SK-N-SH treated with all-trans-retinoic acid at 6 μM for 48 hours (cell line): ENCODE measurements around the gene PDLIM3.

Experiments
- ATAC-seq: fragments of 200-7000 bp; cut with Tn5 transposase; 3 replicates; pipeline ENCODE4 v1.9.1; 2020; ENCODE audit warnings: mild to moderate bottlenecking, moderate library complexity
- ARNTL ChIP-seq: fragments of 450-650 bp; formaldehyde crosslinking; IDR thresholded peaks from 2 replicates; pipeline ENCODE4 v1.5.0; 2020; ENCODE audit warnings: low read depth, mild to moderate bottlenecking, moderate library complexity, borderline replicate concordance
- BACH2 ChIP-seq: fragments of 250-450 bp; sonication (Bioruptor Pico); IDR thresholded peaks from 2 replicates; pipeline ENCODE4 v1.9.0; 2021; ENCODE audit warnings: mild to moderate bottlenecking, borderline replicate concordance
- CREB5 ChIP-seq: fragments of 250-450 bp; sonication (Bioruptor Pico); IDR thresholded peaks from 2 replicates; pipeline ENCODE4 v1.5.1; 2020; ENCODE audit warnings: low read depth, mild to moderate bottlenecking, moderate library complexity
- CSDC2 ChIP-seq: fragments of 250-450 bp; sonication (Bioruptor Pico); IDR thresholded peaks from 2 replicates; pipeline ENCODE4 v1.5.0; 2020; ENCODE audit warnings: mild to moderate bottlenecking, moderate library complexity
- CSRNP3 ChIP-seq: fragments of 250-450 bp; sonication (Bioruptor Pico); IDR thresholded peaks from 2 replicates; pipeline ENCODE4 v1.5.1; 2021; ENCODE audit warnings: mild to moderate bottlenecking, moderate library complexity
- ESRRG ChIP-seq: fragments of 250-450 bp; sonication (Bioruptor Pico); IDR thresholded peaks from 2 replicates; pipeline ENCODE4 v1.6.1; 2021; ENCODE audit warnings: mild to moderate bottlenecking
- GLIS3 ChIP-seq: fragments of 250-450 bp; sonication (Bioruptor Pico); IDR thresholded peaks from 2 replicates; pipeline ENCODE4 v1.5.0; 2020; ENCODE audit warnings: mild to moderate bottlenecking, moderate library complexity
- ISL1 ChIP-seq: fragments of 250-450 bp; sonication (Bioruptor Pico); IDR thresholded peaks from 2 replicates; pipeline ENCODE4 v2.1.2; 2022; ENCODE audit warnings: mild to moderate bottlenecking, moderate library complexity
- OSR1 ChIP-seq: fragments of 250-450 bp; sonication (Bioruptor Pico); IDR thresholded peaks from 2 replicates; pipeline ENCODE4 v1.8.0; 2022; ENCODE audit warnings: moderate library complexity, mild to moderate bottlenecking, inconsistent platforms
- PATZ1 ChIP-seq: fragments of 250-450 bp; sonication (Bioruptor Pico); IDR thresholded peaks from 2 replicates; pipeline ENCODE4 v1.8.0; 2020; ENCODE audit warnings: mild to moderate bottlenecking, moderate library complexity, borderline replicate concordance
- PPARA ChIP-seq: fragments of 250-450 bp; sonication (Bioruptor Pico); IDR thresholded peaks from 2 replicates; pipeline ENCODE4 v1.5.0; 2020; ENCODE audit warnings: mild to moderate bottlenecking, borderline replicate concordance
- RARB ChIP-seq: fragments of 250-450 bp; sonication (Bioruptor Pico); IDR thresholded peaks from 2 replicates; pipeline ENCODE4 v1.8.0; 2021; ENCODE audit warnings: mild to moderate bottlenecking, moderate library complexity
- TOX ChIP-seq: fragments of 250-450 bp; sonication (Bioruptor Pico); IDR thresholded peaks from 2 replicates; pipeline ENCODE4 v1.8.0; 2021; ENCODE audit warnings: mild to moderate bottlenecking, moderate library complexity, borderline replicate concordance
- TSHZ2 ChIP-seq: fragments of 250-450 bp; sonication (Bioruptor Pico); IDR thresholded peaks from 2 replicates; pipeline ENCODE4 v1.5.0; 2020; ENCODE audit warnings: mild to moderate bottlenecking, moderate library complexity
- ZFP30 ChIP-seq: fragments of 450-650 bp; formaldehyde crosslinking; IDR thresholded peaks from 2 replicates; pipeline ENCODE4 v1.5.0; 2022; ENCODE audit warnings: mild to moderate bottlenecking, moderate library complexity
- ZNF565 ChIP-seq: fragments of 450-650 bp; formaldehyde crosslinking; conservative IDR thresholded peaks from 2 replicates; pipeline ENCODE4 v1.5.0; 2020; ENCODE audit warnings: low read depth, mild to moderate bottlenecking, moderate library complexity
- ZNF70 ChIP-seq: fragments of 450-650 bp; formaldehyde crosslinking; IDR thresholded peaks from 2 replicates; pipeline ENCODE4 v1.5.0; 2020; ENCODE audit warnings: mild to moderate bottlenecking, moderate library complexity
- ZNF8 ChIP-seq: fragments of 450-650 bp; formaldehyde crosslinking; IDR thresholded peaks from 2 replicates; pipeline ENCODE4 v1.5.0; 2020; ENCODE audit warnings: mild to moderate bottlenecking, moderate library complexity

Gene PDLIM3

GRCh38 chr4:185465707-185466106 lies 69.6 kb downstream of the PDLIM3 start (continued):
- TF ChIP-seq CSRNP3 (CRISPR knock-in tag) (no peak), ZFP30 (CRISPR knock-in tag) (no peak), TOX (CRISPR knock-in tag) (no peak)

GRCh38 chr4:185464887-185465286 lies 70.4 kb downstream of the PDLIM3 start:
- TF ChIP-seq ARNTL (CRISPR knock-in tag) (no peak), ZNF70 (no peak), TOX (CRISPR knock-in tag) (no peak)
- ATAC-seq = no peak

GRCh38 chr4:185464183-185464582 lies 71.1 kb downstream of the PDLIM3 start:
- no peak for ATAC-seq
- TF ChIP-seq BACH2 (no peak), ZNF565 (CRISPR knock-in tag) (no peak), ISL1 (CRISPR knock-in tag) (no peak), TSHZ2 (CRISPR knock-in tag) (no peak), CSDC2 (CRISPR knock-in tag) (no peak), TOX (CRISPR knock-in tag) (no peak), ZFP30 (CRISPR knock-in tag) (no peak), GLIS3 (CRISPR knock-in tag) (no peak), PATZ1 (CRISPR knock-in tag) (no peak), CSRNP3 (CRISPR knock-in tag) (no peak), ZNF8 (CRISPR knock-in tag) (no peak), CREB5 (CRISPR knock-in tag) (no peak), ZNF70 (no peak), OSR1 (CRISPR knock-in tag) (no peak)
- TF ChIP-seq, all 23 proteins: peak for 0

- ATAC-seq = no peak
- TF ChIP-seq CSRNP3 (CRISPR knock-in tag) (no peak), ZNF565 (CRISPR knock-in tag) (no peak), PATZ1 (CRISPR knock-in tag) (no peak), ESRRG (no peak), PPARA (CRISPR knock-in tag) (no peak), BACH2 (no peak), ZFP30 (CRISPR knock-in tag) (no peak), ZNF8 (CRISPR knock-in tag) (no peak), TSHZ2 (CRISPR knock-in tag) (no peak), ZNF70 (no peak), ARNTL (CRISPR knock-in tag) (no peak), OSR1 (CRISPR knock-in tag) (no peak), TOX (CRISPR knock-in tag) (no peak), RARB (CRISPR knock-in tag) (no peak)
Observed at GRCh38 chr4:185463541-185463940, 71.8 kb downstream of the PDLIM3 start.
